Urinary bladder (tissue), 4 donors: ENCODE data around the gene PNRC2. TPM values are rescaled to one million over a fixed set of nuclear protein-coding genes. Genes with fewer than 3 reads are reported as not detected.
"Not testable (repeated sequence)": the region's sequence is repeated elsewhere in the genome, so short reads cannot be mapped to it uniquely, and the experiment has no call there.

Experiments used
- DNase-seq: peaks from one replicate; pipeline ENCODE4 v3.0.0-alpha.2; 2015; ENCODE audit errors: extremely low spot score
- H3K27ac ChIP-seq: one replicate; pipeline ENCODE4 v1.5.1; 2013; ENCODE audit warnings: low read depth, mild to moderate bottlenecking, moderate library complexity
- H3K36me3 ChIP-seq: one replicate; pipeline ENCODE4 v1.6.1; 2013; ENCODE audit warnings: mild to moderate bottlenecking, moderate library complexity; ENCODE audit not compliant: insufficient read depth
- H3K4me1 ChIP-seq: one replicate; pipeline ENCODE4 v1.6.1; 2013; ENCODE audit warnings: mild to moderate bottlenecking, moderate library complexity; ENCODE audit not compliant: insufficient read depth
- H3K4me3 ChIP-seq: one replicate; pipeline ENCODE4 v1.5.1; 2013; ENCODE audit warnings: low read depth, low read length
- WGBS: extraction: QIAGEN DNeasy Blood & Tissue Kit; methylation state at CpG from one replicate; pipeline ENCODE4 v1.1.7; 2013; 5-methylcytosine and 5-hydroxymethylcytosine counted together
- polyA plus RNA-seq: library from polyadenylated mRNA; stranded (reverse); fragments of 200-250 nt; gene quantifications from one replicate; pipeline ENCODE4 v1.2.3, GENCODE V29; 2013
- small RNA-seq: library from RNA; depleted of rRNA; stranded (forward); fragments of <200 nt; gene quantifications from one replicate; pipeline ENCODE3, GENCODE V24; 2014
- total RNA-seq: library from RNA; depleted of rRNA; stranded (reverse); fragments of >200 nt; gene quantifications from one replicate; pipeline ENCODE4 v1.2.3, GENCODE V29; 2014
- donor health status: healthy with polysubstance abuse.
- donor health status: healthy.

The PNRC2 gene
- total and polyA plus RNA-seq, 2 donors = 94.0 to 156 TPM

DNA sequence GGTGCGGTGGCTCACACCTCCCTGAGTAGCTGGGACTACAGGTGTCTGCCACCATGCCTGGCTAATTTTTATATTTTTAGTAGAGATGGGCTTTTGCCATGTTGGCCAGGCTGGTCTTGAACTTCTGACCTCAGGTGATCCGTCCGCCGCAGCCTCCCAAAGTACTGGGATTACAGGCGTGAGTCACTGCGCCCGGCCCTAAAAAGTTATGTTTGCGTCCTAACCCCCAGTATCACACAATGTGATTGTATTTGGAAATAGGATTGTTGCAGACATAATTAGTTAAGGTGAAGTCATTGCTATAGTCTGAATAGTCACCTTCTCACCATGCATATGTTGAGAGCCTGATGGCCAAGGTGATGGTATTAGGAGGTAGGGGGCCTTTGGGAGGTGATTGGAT, 53.2 kb downstream of the PNRC2 start:
- not testable (repeated sequence) for H3K36me3 ChIP-seq, H3K4me3 ChIP-seq, H3K27ac ChIP-seq, H3K4me1 ChIP-seq, DNase-seq
- WGBS = 98% methylated on average over 8 of the region's 8 CpGs

Small RNA genes lying within 50 kb of the gene (small RNA-seq; reads per million reads assigned to genes)
- not detected for gene MIR378F

Other genes with a start within 250 kb of the PNRC2 start
- gene ELOA, start 216.4 kb upstream of the PNRC2 start, total RNA-seq = 17.3 TPM
- 21.5 TPM for gene ELOA, start 216.4 kb upstream of the PNRC2 start, polyA plus RNA-seq
- 43.6 TPM for gene PITHD1, start 181.4 kb upstream of the PNRC2 start, total RNA-seq
- 49.2 TPM for gene PITHD1, start 181.4 kb upstream of the PNRC2 start, polyA plus RNA-seq
- 15.8 TPM for gene LYPLA2, start 168.7 kb upstream of the PNRC2 start, total RNA-seq
- 40.6 TPM for gene LYPLA2, start 168.7 kb upstream of the PNRC2 start, polyA plus RNA-seq
- gene GALE, start 159.1 kb upstream of the PNRC2 start, total RNA-seq = 11.2 TPM
- 20.2 TPM for gene GALE, start 159.1 kb upstream of the PNRC2 start, polyA plus RNA-seq
- gene HMGCL, start 134.4 kb upstream of the PNRC2 start, total RNA-seq = 29.3 TPM
- 42.3 TPM for gene HMGCL, start 134.4 kb upstream of the PNRC2 start, polyA plus RNA-seq
- gene FUCA1, start 91.5 kb upstream of the PNRC2 start, total RNA-seq = 34.9 TPM
- 37.0 TPM for gene FUCA1, start 91.5 kb upstream of the PNRC2 start, polyA plus RNA-seq
- 0.11 TPM for gene CNR2, start 46.5 kb upstream of the PNRC2 start, total RNA-seq
- gene CNR2, start 46.5 kb upstream of the PNRC2 start, polyA plus RNA-seq = not detected
- 155 TPM for gene SRSF10, start 20.5 kb downstream of the PNRC2 start, total RNA-seq
- 50.7 TPM for gene SRSF10, start 20.5 kb downstream of the PNRC2 start, polyA plus RNA-seq
- 7.7 TPM for gene MYOM3, start 152.3 kb downstream of the PNRC2 start, total RNA-seq
- gene MYOM3, start 152.3 kb downstream of the PNRC2 start, polyA plus RNA-seq = 0.29 TPM
- gene IL22RA1, start 183.3 kb downstream of the PNRC2 start, total RNA-seq = not detected
- gene IL22RA1, start 183.3 kb downstream of the PNRC2 start, polyA plus RNA-seq = 0.11 TPM
- 0.79 TPM for gene IFNLR1, start 227.5 kb downstream of the PNRC2 start, total RNA-seq
- gene IFNLR1, start 227.5 kb downstream of the PNRC2 start, polyA plus RNA-seq = 0.51 TPM